Panc1 (cell line): Measurements from ENCODE around the gene TLCD3B. TPM values are rescaled to one million over a fixed set of nuclear protein-coding genes. Genes with fewer than 3 reads are reported as not detected.
"Not testable (repeated sequence)": the region's sequence is repeated elsewhere in the genome, so short reads cannot be mapped to it uniquely, and the experiment has no call there.

Experiments used
- ATAC-seq: fragments of 200-7000 bp; cut with Tn5 transposase; 2 replicates; pipeline ENCODE4 v1.9.1; 2020; ENCODE audit warnings: mild to moderate bottlenecking, moderate library complexity
- BruUV-seq: library from RNA; stranded (reverse); fragments of 400-500 nt; replicated peaks from 2 replicates; lab custom pipeline; 2021; lab: Mats Ljungman, UMichigan
- CTCF ChIA-PET: fragments of 300-600 bp; sonication (Branson Sonifier 250); formaldehyde crosslinking; loops from one replicate; lab custom pipeline; 2022; ENCODE audit warnings: antibody characterized with exemption; lab: Charles Lee
- POLR2A ChIA-PET: fragments of 300-600 bp; sonication (Branson Sonifier 250); formaldehyde crosslinking; loops from one replicate; lab custom pipeline; 2022; ENCODE audit warnings: antibody characterized with exemption; lab: Charles Lee
- DNase-seq: peaks from one replicate; pipeline ENCODE4 v3.0.0-alpha.2; 2010; ENCODE audit warnings: low read depth, low spot score
- H3K27ac ChIP-seq: 2 replicates; pipeline ENCODE4 v1.5.1; 2011; ENCODE audit warnings: mild to moderate bottlenecking, low read length, inconsistent platforms
- H3K27me3 ChIP-seq: fragments of 200-500 bp; sonication (Bioruptor generic); 2 replicates; pipeline ENCODE4 v1.6.0; 2014; ENCODE audit warnings: low read length, inconsistent platforms; ENCODE audit not compliant: control insufficient read depth, insufficient read depth
- H3K36me3 ChIP-seq: fragments of 200-500 bp; sonication (Bioruptor generic); 2 replicates; pipeline ENCODE4 v1.5.1; 2014; ENCODE audit warnings: inconsistent platforms, mild to moderate bottlenecking, low read length, moderate library complexity; ENCODE audit not compliant: control insufficient read depth, insufficient read depth
- H3K4me1 ChIP-seq: 2 replicates; pipeline ENCODE4 v1.5.1; 2011; ENCODE audit warnings: inconsistent platforms, mild to moderate bottlenecking, low read length, moderate library complexity; ENCODE audit not compliant: control insufficient read depth, insufficient read depth
- H3K4me3 ChIP-seq, 2 experiments: 2 replicates each; pipeline ENCODE4 v1.5.1; 2011 to 2012; ENCODE audit warnings: low read depth in 2 of 2, low read length in 2 of 2, mild to moderate bottlenecking in 2 of 2, inconsistent platforms in 1 of 2, moderate library complexity in 1 of 2
- H3K9me3 ChIP-seq: fragments of 200-500 bp; sonication (Bioruptor generic); 2 replicates; pipeline ENCODE4 v1.5.1; 2014; ENCODE audit warnings: low read depth, mild to moderate bottlenecking, inconsistent platforms, low read length, moderate library complexity; ENCODE audit not compliant: control insufficient read depth, insufficient read depth
- POLR2AphosphoS5 ChIP-seq: IDR thresholded peaks from 2 replicates; pipeline ENCODE4 v1.6.1; 2012; ENCODE audit warnings: mild to moderate bottlenecking, low read depth, low read length, moderate library complexity
- SIN3A ChIP-seq: IDR thresholded peaks from 2 replicates; pipeline ENCODE4 v1.6.1; 2012; ENCODE audit warnings: low read depth, mild to moderate bottlenecking, low read length, moderate library complexity, borderline replicate concordance; ENCODE audit not compliant: insufficient read depth
- TCF7L2 ChIP-seq: IDR thresholded peaks from 2 replicates; pipeline ENCODE4 v1.6.1; 2011; ENCODE audit warnings: mild to moderate bottlenecking, low read depth, low read length, inconsistent platforms
- in situ Hi-C: cut with HindIII; loops from 2 replicates; pipeline ENCODE4 v1.10.0; 2016; ENCODE audit warnings: low sequenced_read_pairs, low pct_unique_long_range_greater_than_20kb
- intact Hi-C: fragments of 100-400 bp; cut with micrococcal nuclease; formaldehyde crosslinking; loops from one replicate; pipeline ENCODE4 v1.10.0; 2022; ENCODE audit not compliant: unreplicated experiment
- total RNA-seq: library from RNA; stranded (reverse); gene quantifications from one replicate; pipeline ENCODE4 v1.2.1, GENCODE V29; 2021; ENCODE audit not compliant: unreplicated experiment
- TF ChIP-seq, protein P1 (sequence below): fragments of 450-650 bp; IDR thresholded peaks from 2 replicates; pipeline ENCODE4 v1.5.1; 2017; ENCODE audit warnings: mild to moderate bottlenecking
- TF ChIP-seq, protein P2 (sequence below), 2 experiments: IDR thresholded peaks; 2 replicates each; pipeline ENCODE4 v1.6.1; 2011 to 2012; ENCODE audit warnings: low read depth in 2 of 2, control low read depth in 1 of 2, low read length in 1 of 2, mild to moderate bottlenecking in 1 of 2, moderate library complexity in 1 of 2; ENCODE audit not compliant: insufficient read depth in 1 of 2

Gene TLCD3B
- total RNA-seq, 1 experiment from 2014 or later = 3.5 TPM

DNA sequence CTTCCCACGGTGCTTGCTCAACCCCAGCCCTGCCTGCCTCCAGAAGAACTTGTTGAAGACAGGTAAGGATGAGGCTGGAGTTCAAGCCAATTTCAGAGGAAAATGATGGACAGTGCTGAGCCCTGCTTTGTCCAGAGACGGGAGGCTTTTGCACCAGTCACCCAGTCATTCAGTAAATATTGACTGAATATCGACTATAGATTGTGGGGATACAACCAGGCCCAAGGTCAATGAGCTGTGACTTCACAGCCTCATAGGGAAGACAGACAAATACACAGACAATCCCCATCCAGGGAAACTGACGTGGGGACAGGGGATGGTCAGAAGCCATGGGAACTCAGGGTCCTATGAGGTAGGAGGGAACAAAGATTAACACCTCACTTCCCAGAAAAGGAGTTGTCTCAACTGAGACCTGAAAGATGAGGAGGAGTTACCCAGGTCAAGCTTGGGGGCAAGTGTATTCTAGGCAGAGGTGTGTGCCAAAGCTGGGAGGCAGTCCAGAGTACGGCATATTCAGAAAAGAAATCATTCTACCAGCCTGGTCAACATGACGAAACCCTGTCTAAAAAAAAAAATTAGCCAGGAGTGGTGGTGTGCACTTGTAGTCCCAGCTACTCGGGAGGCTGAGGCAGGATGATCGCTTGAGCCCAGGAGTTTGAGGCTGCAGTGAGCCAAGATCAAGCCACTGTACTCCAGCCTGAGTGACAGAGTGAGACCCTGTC is 14.4 kb downstream of the TLCD3B start:
- CTCF ChIA-PET = no interaction called here

DNA sequence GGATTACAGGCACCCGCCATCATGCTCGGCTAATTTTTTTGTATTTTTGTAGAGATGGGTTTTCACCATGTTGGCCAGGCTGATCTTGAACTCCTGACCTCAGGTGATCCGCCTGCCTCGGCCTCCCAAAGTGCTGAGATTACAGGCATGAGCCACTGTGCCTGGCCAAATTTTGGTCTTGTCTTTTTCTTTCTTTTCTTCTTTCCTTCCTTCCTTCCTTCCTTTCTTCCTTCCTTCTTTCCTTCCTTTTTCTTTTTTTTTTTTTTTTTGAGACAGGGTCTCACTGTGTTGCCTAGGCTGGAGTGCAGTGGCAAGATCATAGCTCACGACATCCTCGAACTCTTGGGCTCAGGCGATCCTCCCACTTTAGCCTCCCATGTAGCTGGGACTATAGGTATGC is 15.6 kb downstream of the TLCD3B start:
- not testable (repeated sequence) for BruUV-seq

More for the DNA sequence above, 14.4 kb downstream of the TLCD3B start:
- BruUV-seq = no TSS peak
- DNase-seq (no peak), ATAC-seq (no peak)
- TF ChIP-seq TCF7L2 (no peak), SIN3A (no peak), POLR2AphosphoS5 (no peak)
- TF ChIP-seq, protein P1, sequence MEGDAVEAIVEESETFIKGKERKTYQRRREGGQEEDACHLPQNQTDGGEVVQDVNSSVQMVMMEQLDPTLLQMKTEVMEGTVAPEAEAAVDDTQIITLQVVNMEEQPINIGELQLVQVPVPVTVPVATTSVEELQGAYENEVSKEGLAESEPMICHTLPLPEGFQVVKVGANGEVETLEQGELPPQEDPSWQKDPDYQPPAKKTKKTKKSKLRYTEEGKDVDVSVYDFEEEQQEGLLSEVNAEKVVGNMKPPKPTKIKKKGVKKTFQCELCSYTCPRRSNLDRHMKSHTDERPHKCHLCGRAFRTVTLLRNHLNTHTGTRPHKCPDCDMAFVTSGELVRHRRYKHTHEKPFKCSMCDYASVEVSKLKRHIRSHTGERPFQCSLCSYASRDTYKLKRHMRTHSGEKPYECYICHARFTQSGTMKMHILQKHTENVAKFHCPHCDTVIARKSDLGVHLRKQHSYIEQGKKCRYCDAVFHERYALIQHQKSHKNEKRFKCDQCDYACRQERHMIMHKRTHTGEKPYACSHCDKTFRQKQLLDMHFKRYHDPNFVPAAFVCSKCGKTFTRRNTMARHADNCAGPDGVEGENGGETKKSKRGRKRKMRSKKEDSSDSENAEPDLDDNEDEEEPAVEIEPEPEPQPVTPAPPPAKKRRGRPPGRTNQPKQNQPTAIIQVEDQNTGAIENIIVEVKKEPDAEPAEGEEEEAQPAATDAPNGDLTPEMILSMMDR = no peak
- TF ChIP-seq, protein P2, sequence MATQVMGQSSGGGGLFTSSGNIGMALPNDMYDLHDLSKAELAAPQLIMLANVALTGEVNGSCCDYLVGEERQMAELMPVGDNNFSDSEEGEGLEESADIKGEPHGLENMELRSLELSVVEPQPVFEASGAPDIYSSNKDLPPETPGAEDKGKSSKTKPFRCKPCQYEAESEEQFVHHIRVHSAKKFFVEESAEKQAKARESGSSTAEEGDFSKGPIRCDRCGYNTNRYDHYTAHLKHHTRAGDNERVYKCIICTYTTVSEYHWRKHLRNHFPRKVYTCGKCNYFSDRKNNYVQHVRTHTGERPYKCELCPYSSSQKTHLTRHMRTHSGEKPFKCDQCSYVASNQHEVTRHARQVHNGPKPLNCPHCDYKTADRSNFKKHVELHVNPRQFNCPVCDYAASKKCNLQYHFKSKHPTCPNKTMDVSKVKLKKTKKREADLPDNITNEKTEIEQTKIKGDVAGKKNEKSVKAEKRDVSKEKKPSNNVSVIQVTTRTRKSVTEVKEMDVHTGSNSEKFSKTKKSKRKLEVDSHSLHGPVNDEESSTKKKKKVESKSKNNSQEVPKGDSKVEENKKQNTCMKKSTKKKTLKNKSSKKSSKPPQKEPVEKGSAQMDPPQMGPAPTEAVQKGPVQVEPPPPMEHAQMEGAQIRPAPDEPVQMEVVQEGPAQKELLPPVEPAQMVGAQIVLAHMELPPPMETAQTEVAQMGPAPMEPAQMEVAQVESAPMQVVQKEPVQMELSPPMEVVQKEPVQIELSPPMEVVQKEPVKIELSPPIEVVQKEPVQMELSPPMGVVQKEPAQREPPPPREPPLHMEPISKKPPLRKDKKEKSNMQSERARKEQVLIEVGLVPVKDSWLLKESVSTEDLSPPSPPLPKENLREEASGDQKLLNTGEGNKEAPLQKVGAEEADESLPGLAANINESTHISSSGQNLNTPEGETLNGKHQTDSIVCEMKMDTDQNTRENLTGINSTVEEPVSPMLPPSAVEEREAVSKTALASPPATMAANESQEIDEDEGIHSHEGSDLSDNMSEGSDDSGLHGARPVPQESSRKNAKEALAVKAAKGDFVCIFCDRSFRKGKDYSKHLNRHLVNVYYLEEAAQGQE (IDR thresholded peaks at IDR 0.05; ENCODE audit: insufficient read depth in 1 of 2, low read depth in 2 of 2, low read length in 1 of 2) = no peak
- POLR2A ChIA-PET = no interaction called here
- Histone ChIP-seq H3K4me1 (no peaks in the 10 kb centered on the region), H3K4me3 (no peak overlapping the region), H3K36me3 (no peaks in the 10 kb centered on the region), H3K27ac (no peak overlapping the region), H3K9me3 (no peaks in the 10 kb centered on the region), H3K27me3 (no peaks in the 10 kb centered on the region)
- intact Hi-C loops = no loop called here
- in situ Hi-C loops = no loop called here

DNA sequence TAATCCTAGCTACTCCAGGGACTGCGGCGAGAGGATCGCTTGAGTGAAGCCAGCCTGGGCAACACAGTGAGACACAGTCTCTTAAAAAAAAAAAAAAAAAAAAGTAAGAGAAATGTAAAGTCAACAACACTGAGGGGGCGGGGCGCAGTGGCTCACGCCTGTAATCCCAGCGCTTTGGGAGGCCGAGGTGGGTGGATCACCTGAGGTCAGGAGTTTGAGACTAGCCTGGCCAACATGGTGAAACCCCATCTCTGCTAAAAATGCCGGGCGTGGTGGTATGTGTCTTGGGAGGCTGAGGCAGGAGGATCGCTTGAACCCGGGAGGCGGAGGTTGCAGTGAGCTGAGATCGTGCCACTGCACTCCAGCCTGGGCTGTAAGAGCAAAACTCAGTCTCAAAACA is 18.5 kb downstream of the TLCD3B start:
- ChIA-PET POLR2A (interaction anchor here (0.6 kb wide), 1 partner anchor 40 kb away, joined by 3 read pairs; no protein-coding TSS in a partner anchor), CTCF (interaction anchor here (0.7 kb wide), 1 partner anchor 193 kb away, joined by 5 read pairs; no protein-coding TSS in a partner anchor)
- DNase-seq, in situ Hi-C loops, H3K27ac ChIP-seq, H3K4me1 ChIP-seq, H3K4me3 ChIP-seq, H3K36me3 ChIP-seq, BruUV-seq, H3K9me3 ChIP-seq, ATAC-seq, H3K27me3 ChIP-seq, intact Hi-C loops: not testable (repeated sequence)

More for the DNA sequence above, 15.6 kb downstream of the TLCD3B start:
- CTCF ChIA-PET, H3K36me3 ChIP-seq, intact Hi-C loops, H3K27me3 ChIP-seq, H3K4me3 ChIP-seq, H3K27ac ChIP-seq, H3K4me1 ChIP-seq, H3K9me3 ChIP-seq, in situ Hi-C loops, DNase-seq, ATAC-seq: not testable (repeated sequence)
- POLR2A ChIA-PET = interaction anchor here (0.7 kb wide), 1 partner anchor 201 kb away, joined by 19 read pairs; no protein-coding TSS in a partner anchor
